Suprapubic skin (tissue), 4 donors: ENCODE data around the gene ACVR1B.

Source experiments
- CTCF ChIP-seq, 2 donors: fragments of 200-600 bp in 1 of 2; fragments of 450-650 bp in 1 of 2; sonication (generic) in 1 of 2; IDR thresholded peaks; one replicate each; pipeline ENCODE4 v1.5.1; 2016 to 2019; ENCODE audit warnings: antibody characterized with exemption in 2 of 2, mild to moderate bottlenecking in 1 of 2, moderate library complexity in 1 of 2
- POLR2A ChIP-seq, 2 donors: fragments of 450-650 bp; IDR thresholded peaks; one replicate each; pipeline ENCODE4 v1.6.1; 2017; ENCODE audit warnings: antibody characterized with exemption in 2 of 2, mild to moderate bottlenecking in 2 of 2, moderate library complexity in 2 of 2
- POLR2AphosphoS5 ChIP-seq, 3 donors: sonication (generic); formaldehyde crosslinking; IDR thresholded peaks; one replicate each; pipeline ENCODE4 v1.6.1; 2017; ENCODE audit warnings: antibody characterized with exemption in 3 of 3

GRCh38 chr12:52004042-52004648 lies 52.6 kb downstream of the ACVR1B start:
- TF ChIP-seq POLR2A (IDR thresholded peaks at IDR 0.05) (no peak), CTCF (IDR thresholded peaks at IDR 0.05) (peak; percentile 19 to 51), POLR2AphosphoS5 (IDR thresholded peaks at IDR 0.05) (no peak)
